Hepatocyte (in vitro differentiated cells): ENCODE data around the gene VPS8.

ENCODE experiments used
- EZH2 ChIP-seq: fragments of 200-600 bp; sonication (generic); IDR thresholded peaks from 2 replicates; pipeline ENCODE4 v1.6.1; 2016; ENCODE audit warnings: antibody characterized with exemption, mild to moderate bottlenecking, borderline replicate concordance
- TF ChIP-seq, protein P1 (sequence below): fragments of 200-600 bp; sonication (generic); IDR thresholded peaks from 2 replicates; pipeline ENCODE4 v1.5.1; 2016; ENCODE audit warnings: antibody characterized with exemption, mild to moderate bottlenecking; ENCODE audit not compliant: poor library complexity

DNA sequence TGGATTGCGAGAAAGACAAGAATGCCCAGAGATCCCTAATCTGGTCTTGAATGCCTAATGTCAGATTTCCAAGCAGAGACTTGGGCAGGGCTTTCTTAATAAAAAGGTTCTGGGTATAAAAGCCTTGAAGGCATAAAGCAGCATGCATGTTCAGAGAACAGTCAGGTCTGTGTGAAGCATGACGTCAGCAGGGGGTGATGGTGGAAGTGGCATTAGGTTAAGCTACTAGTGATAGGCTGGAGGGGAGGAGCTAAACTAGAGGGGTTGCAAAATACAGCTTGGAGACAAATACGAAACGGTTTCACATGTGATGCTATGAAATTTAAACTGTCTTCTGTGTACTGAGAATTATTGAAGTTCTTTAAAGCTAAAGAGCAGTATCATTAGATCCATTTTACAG is 125.6 kb downstream of the VPS8 start:
- TF ChIP-seq, protein P1, sequence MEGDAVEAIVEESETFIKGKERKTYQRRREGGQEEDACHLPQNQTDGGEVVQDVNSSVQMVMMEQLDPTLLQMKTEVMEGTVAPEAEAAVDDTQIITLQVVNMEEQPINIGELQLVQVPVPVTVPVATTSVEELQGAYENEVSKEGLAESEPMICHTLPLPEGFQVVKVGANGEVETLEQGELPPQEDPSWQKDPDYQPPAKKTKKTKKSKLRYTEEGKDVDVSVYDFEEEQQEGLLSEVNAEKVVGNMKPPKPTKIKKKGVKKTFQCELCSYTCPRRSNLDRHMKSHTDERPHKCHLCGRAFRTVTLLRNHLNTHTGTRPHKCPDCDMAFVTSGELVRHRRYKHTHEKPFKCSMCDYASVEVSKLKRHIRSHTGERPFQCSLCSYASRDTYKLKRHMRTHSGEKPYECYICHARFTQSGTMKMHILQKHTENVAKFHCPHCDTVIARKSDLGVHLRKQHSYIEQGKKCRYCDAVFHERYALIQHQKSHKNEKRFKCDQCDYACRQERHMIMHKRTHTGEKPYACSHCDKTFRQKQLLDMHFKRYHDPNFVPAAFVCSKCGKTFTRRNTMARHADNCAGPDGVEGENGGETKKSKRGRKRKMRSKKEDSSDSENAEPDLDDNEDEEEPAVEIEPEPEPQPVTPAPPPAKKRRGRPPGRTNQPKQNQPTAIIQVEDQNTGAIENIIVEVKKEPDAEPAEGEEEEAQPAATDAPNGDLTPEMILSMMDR = no peak
- no peak for TF ChIP-seq EZH2
